ENCODE data around the gene PCCA. TPM values are rescaled to one million over a fixed set of nuclear protein-coding genes. Genes with fewer than 3 reads are reported as not detected.

PCCA gene
- total and polyA plus RNA-seq, 4 donors, result 8.3 to 71.8 (median 22.8) TPM

- peaks cover 0 to 49% (median 4%) of the 10 kb centered on the region in 5 donors for H3K4me1 ChIP-seq (ENCODE audit: control insufficient read depth in 5 of 5, insufficient read depth in 5 of 5, low read length in 5 of 5)
- H3K9me3 ChIP-seq (ENCODE audit: control insufficient read depth in 4 of 4, insufficient read depth in 3 of 4, low read length in 3 of 4), result no peaks in the 10 kb centered on the region
- H3K9ac ChIP-seq (ENCODE audit: insufficient read depth in 1 of 2, low read length in 2 of 2), result no peak overlapping the region
- ATAC-seq (ENCODE audit: insufficient read depth, low FRiP score) (no peak), DNase-seq (no peak)
- TF ChIP-seq CTCF (IDR thresholded peaks at IDR 0.05; ENCODE audit: control extremely low read depth, extremely low read depth), result no peak
- H3K36me3 ChIP-seq (ENCODE audit: control insufficient read depth in 4 of 4, insufficient read depth in 4 of 4, low read length in 4 of 4), result no peaks in the 10 kb centered on the region
- WGBS, 2 donors, result 78 to 85% methylated on average over 3 of the region's 3 CpGs
- no peaks in the 10 kb centered on the region for H3K27me3 ChIP-seq (ENCODE audit: control insufficient read depth in 3 of 3, insufficient read depth in 3 of 3, low read length in 2 of 3)
- no peak overlapping the region for H3K4me3 ChIP-seq
- H3K27ac ChIP-seq (ENCODE audit: low read depth in 1 of 2, low read length in 1 of 2), result no peak overlapping the region
Observed at GRCh38 chr13:100513171-100513570, 424.3 kb downstream of the PCCA start.

GRCh38 chr13:100513987-100514670, 425.2 kb downstream of the PCCA start:
- no peaks in the 10 kb centered on the region for H3K9me3 ChIP-seq (ENCODE audit: control insufficient read depth in 4 of 4, insufficient read depth in 3 of 4, low read length in 3 of 4)
- TF ChIP-seq CTCF (IDR thresholded peaks at IDR 0.05; ENCODE audit: control extremely low read depth, extremely low read depth), result no peak
- H3K4me1 ChIP-seq (ENCODE audit: control insufficient read depth in 5 of 5, insufficient read depth in 5 of 5, low read length in 5 of 5), result peaks cover 0 to 46% (median 4%) of the 10 kb centered on the region in 5 donors
- H3K36me3 ChIP-seq (ENCODE audit: control insufficient read depth in 4 of 4, insufficient read depth in 4 of 4, low read length in 4 of 4), result no peaks in the 10 kb centered on the region
- peak; percentile 68 for ATAC-seq (ENCODE audit: insufficient read depth, low FRiP score)
- no peaks in the 10 kb centered on the region for H3K27me3 ChIP-seq (ENCODE audit: control insufficient read depth in 3 of 3, insufficient read depth in 3 of 3, low read length in 2 of 3)
- no peak overlapping the region for H3K4me3 ChIP-seq
- no peak overlapping the region for H3K27ac ChIP-seq (ENCODE audit: low read depth in 1 of 2, low read length in 1 of 2)
- 52 to 56% methylated on average over 8 of the region's 8 CpGs for WGBS, 2 donors
- no peak overlapping the region for H3K9ac ChIP-seq (ENCODE audit: insufficient read depth in 1 of 2, low read length in 2 of 2)
- no peak for DNase-seq

- no peaks in the 10 kb centered on the region for H3K36me3 ChIP-seq (ENCODE audit: control insufficient read depth in 4 of 4, insufficient read depth in 4 of 4, low read length in 4 of 4)
- 2% methylated on average over 5 of the region's 5 CpGs for WGBS, 2 donors
- no peaks in the 10 kb centered on the region for H3K9me3 ChIP-seq (ENCODE audit: control insufficient read depth in 4 of 4, insufficient read depth in 3 of 4, low read length in 3 of 4)
- peak; percentile 88 for TF ChIP-seq CTCF (IDR thresholded peaks at IDR 0.05; ENCODE audit: control extremely low read depth, extremely low read depth)
- H3K27ac ChIP-seq (ENCODE audit: low read depth in 1 of 2, low read length in 1 of 2), result no peak overlapping the region
- peaks cover 0 to 46% (median 4%) of the 10 kb centered on the region in 5 donors for H3K4me1 ChIP-seq (ENCODE audit: control insufficient read depth in 5 of 5, insufficient read depth in 5 of 5, low read length in 5 of 5)
- DNase-seq (peak; percentile 87 to 92 (median 88)), ATAC-seq (ENCODE audit: insufficient read depth, low FRiP score) (peak; percentile 93)
- no peaks in the 10 kb centered on the region for H3K27me3 ChIP-seq (ENCODE audit: control insufficient read depth in 3 of 3, insufficient read depth in 3 of 3, low read length in 2 of 3)
- no peak overlapping the region for H3K9ac ChIP-seq (ENCODE audit: insufficient read depth in 1 of 2, low read length in 2 of 2)
- no peak overlapping the region for H3K4me3 ChIP-seq
Observed at GRCh38 chr13:100514788-100515409, 426.0 kb downstream of the PCCA start.

Data from lung (tissue), 12 donors.